ENCODE data around the gene DMAP1.

DMAP1 gene

GRCh38 chr1:44228218-44228617, 14.9 kb downstream of the DMAP1 start:
- DNase-seq = no peak

GRCh38 chr1:44229435-44230167, 16.3 kb downstream of the DMAP1 start:
- DNase-seq = no peak

GRCh38 chr1:44230796-44231195, 17.5 kb downstream of the DMAP1 start:
- DNase-seq = no peak

GRCh38 chr1:44233593-44233992, 20.3 kb downstream of the DMAP1 start:
- no peak for DNase-seq

- DNase-seq = no peak
These were observed 22.5 kb downstream of the DMAP1 start for GRCh38 chr1:44235808-44236207.

GRCh38 chr1:44236490-44237272, 23.4 kb downstream of the DMAP1 start:
- DNase-seq = no peak

GRCh38 chr1:44237721-44238457, 24.6 kb downstream of the DMAP1 start:
- DNase-seq = peak; percentile 1 to 33 (median 19)

GRCh38 chr1:44238660-44239059, 25.4 kb downstream of the DMAP1 start:
- DNase-seq = no peak

GRCh38 chr1:44239331-44239960, 26.2 kb downstream of the DMAP1 start:
- DNase-seq = no peak

GRCh38 chr1:44239961-44240371, 26.7 kb downstream of the DMAP1 start:
- DNase-seq = no peak

GRCh38 chr1:44240802-44241671, 27.8 kb downstream of the DMAP1 start:
- DNase-seq = no peak

- no peak for DNase-seq
These were observed 29.5 kb downstream of the DMAP1 start for GRCh38 chr1:44242746-44243145.

GRCh38 chr1:44243782-44244495, 30.7 kb downstream of the DMAP1 start:
- no peak for DNase-seq

- no peak for DNase-seq
These were observed 31.7 kb downstream of the DMAP1 start for GRCh38 chr1:44244986-44245385.

- no peak for DNase-seq
These were observed 33.5 kb downstream of the DMAP1 start for GRCh38 chr1:44246806-44247205.

- DNase-seq = no peak
These were observed 36.3 kb downstream of the DMAP1 start for GRCh38 chr1:44249543-44249942.

GRCh38 chr1:44250068-44250781, 37.0 kb downstream of the DMAP1 start:
- DNase-seq = no peak

GRCh38 chr1:44251486-44251885, 38.2 kb downstream of the DMAP1 start:
- no peak for DNase-seq

GRCh38 chr1:44251989-44252671, 38.9 kb downstream of the DMAP1 start:
- DNase-seq = no peak

- DNase-seq = no peak
These were observed 41.2 kb downstream of the DMAP1 start for GRCh38 chr1:44254392-44254910.

Measured in stimulated activated naive CD4-positive, alpha-beta T cell (primary cell).